Ovary (tissue), 1 donor: ENCODE results near the gene STX8.
"Not testable (repeated sequence)": the region's sequence is repeated elsewhere in the genome, so short reads cannot be mapped to it uniquely, and the experiment has no call there.

Source experiments
- EP300 ChIP-seq: sonication (generic); formaldehyde crosslinking; IDR thresholded peaks from one replicate; pipeline ENCODE4 v1.6.1; 2017; ENCODE audit warnings: antibody characterized with exemption
- POLR2A ChIP-seq: fragments of 450-650 bp; IDR thresholded peaks from one replicate; pipeline ENCODE4 v1.6.1; 2017; ENCODE audit warnings: antibody characterized with exemption, mild to moderate bottlenecking, moderate library complexity

- not testable (repeated sequence) for TF ChIP-seq EP300, POLR2A
Measured at GRCh38 chr17:9566739-9567138, 8.9 kb downstream of the STX8 start.
